ENCODE data around the gene MRPS26.

GRCh38 chr20:3043322-3043721, 2.5 kb upstream of the MRPS26 start, which contains the start of gene GNRH2:
- TF ChIP-seq CTCF (IDR thresholded peaks at IDR 0.05) (no peak), POLR2A (IDR thresholded peaks at IDR 0.05) (no peak)
